GM12878 (cell line): ENCODE data around the gene TMEM53. TPM values are rescaled to one million over a fixed set of nuclear protein-coding genes. Genes with fewer than 3 reads are reported as not detected.

Experiments used
- ATF7 ChIP-seq: fragments of 450-650 bp; IDR thresholded peaks from 2 replicates; pipeline ENCODE4 v1.6.1; 2016; ENCODE audit warnings: low read depth, mild to moderate bottlenecking
- BCL3 ChIP-seq: IDR thresholded peaks from 2 replicates; pipeline ENCODE4 v1.6.1; 2011; ENCODE audit warnings: borderline replicate concordance, low read depth, mild to moderate bottlenecking, moderate library complexity, low read length; ENCODE audit not compliant: insufficient read depth, poor library complexity, severe bottlenecking
- CEBPB ChIP-seq, 2 experiments: fragments of 150-350 bp in 1 of 2; IDR thresholded peaks; 2 replicates each; pipeline ENCODE4 v1.6.1; 2012 to 2014; ENCODE audit warnings: low read depth in 2 of 2, low read length in 2 of 2, borderline replicate concordance in 1 of 2, inconsistent platforms in 1 of 2
- CHD2 ChIP-seq: IDR thresholded peaks from 2 replicates; pipeline ENCODE4 v1.6.1; 2011; ENCODE audit warnings: low read depth, low read length, improper control_type of control experiment, borderline replicate concordance
- CREB1 ChIP-seq: IDR thresholded peaks from 2 replicates; pipeline ENCODE4 v1.6.1; 2012; ENCODE audit warnings: low read depth, mild to moderate bottlenecking, inconsistent platforms
- E2F8 ChIP-seq: fragments of 450-650 bp; IDR thresholded peaks from 2 replicates; pipeline ENCODE4 v1.6.1; 2018; ENCODE audit warnings: mild to moderate bottlenecking, low read depth, moderate library complexity; ENCODE audit not compliant: partially characterized antibody
- EZH2 ChIP-seq: IDR thresholded peaks from 2 replicates; pipeline ENCODE4 v1.6.1; 2012; ENCODE audit warnings: low read depth, mild to moderate bottlenecking, control low read depth, inconsistent platforms, low read length, borderline replicate concordance; ENCODE audit not compliant: control insufficient read depth
- HDAC6 ChIP-seq: fragments of 200-600 bp; sonication (generic); IDR thresholded peaks from one replicate; pipeline ENCODE4 v1.8.0; 2017; ENCODE audit warnings: antibody characterized with exemption; ENCODE audit not compliant: unreplicated experiment
- IKZF1 ChIP-seq: fragments of 450-650 bp; conservative IDR thresholded peaks from 2 replicates; pipeline ENCODE4 v1.6.1; 2017; ENCODE audit warnings: antibody characterized with exemption, mild to moderate bottlenecking
- MTA2 ChIP-seq: fragments of 450-650 bp; IDR thresholded peaks from 2 replicates; pipeline ENCODE4 v1.6.1; 2016; ENCODE audit warnings: low read depth, mild to moderate bottlenecking, moderate library complexity
- NBN ChIP-seq: fragments of 450-650 bp; IDR thresholded peaks from 2 replicates; pipeline ENCODE4 v1.6.1; 2016
- NFXL1 ChIP-seq: fragments of 450-650 bp; IDR thresholded peaks from 2 replicates; pipeline ENCODE4 v1.6.1; 2017; ENCODE audit warnings: antibody characterized with exemption, mild to moderate bottlenecking, borderline replicate concordance
- NFYB ChIP-seq: IDR thresholded peaks from 2 replicates; pipeline ENCODE4 v1.6.1; 2011; ENCODE audit warnings: low read depth, mild to moderate bottlenecking, low read length, improper control_type of control experiment, moderate library complexity; ENCODE audit not compliant: insufficient read depth
- POLR2AphosphoS5 ChIP-seq: IDR thresholded peaks from 2 replicates; pipeline ENCODE4 v1.6.1; 2011; ENCODE audit warnings: mild to moderate bottlenecking, low read length, inconsistent platforms
- RAD51 ChIP-seq: fragments of 450-650 bp; IDR thresholded peaks from 2 replicates; pipeline ENCODE4 v1.6.1; 2016; ENCODE audit warnings: moderate library complexity, mild to moderate bottlenecking, inconsistent platforms
- RELA ChIP-seq: fragments of 450-650 bp; IDR thresholded peaks from 2 replicates; pipeline ENCODE4 v1.8.0; 2014; ENCODE audit warnings: borderline replicate concordance; ENCODE audit not compliant: partially characterized antibody
- REST ChIP-seq: IDR thresholded peaks from 2 replicates; pipeline ENCODE4 v1.6.1; 2012; ENCODE audit warnings: mild to moderate bottlenecking, low read depth, low read length
- RUNX3 ChIP-seq: IDR thresholded peaks from 2 replicates; pipeline ENCODE4 v1.6.1; 2012; ENCODE audit warnings: low read length, inconsistent platforms
- SMARCA5 ChIP-seq: fragments of 450-650 bp; IDR thresholded peaks from 2 replicates; pipeline ENCODE4 v1.6.1; 2017; ENCODE audit warnings: mild to moderate bottlenecking
- SMC3 ChIP-seq: IDR thresholded peaks from 2 replicates; pipeline ENCODE4 v1.6.1; 2011; ENCODE audit warnings: low read length, improper control_type of control experiment, borderline replicate concordance
- TBL1XR1 ChIP-seq: IDR thresholded peaks from 2 replicates; pipeline ENCODE4 v1.6.1; 2012; ENCODE audit warnings: low read depth, low read length, improper control_type of control experiment
- TCF3 ChIP-seq: IDR thresholded peaks from 2 replicates; pipeline ENCODE4 v1.6.1; 2012; ENCODE audit warnings: low read depth, mild to moderate bottlenecking, low read length, borderline replicate concordance; ENCODE audit not compliant: insufficient read depth
- ZNF622 ChIP-seq: fragments of 450-650 bp; IDR thresholded peaks from 2 replicates; pipeline ENCODE4 v1.6.1; 2017; ENCODE audit warnings: mild to moderate bottlenecking, inconsistent platforms
- ZSCAN29 ChIP-seq: fragments of 450-650 bp; IDR thresholded peaks from 2 replicates; pipeline ENCODE4 v1.6.1; 2017; ENCODE audit warnings: mild to moderate bottlenecking, moderate library complexity
- polyA plus RNA-seq, 11 experiments: library from polyadenylated mRNA; depleted of rRNA in 4 of 11; unstranded in 6 of 11; stranded (reverse) in 5 of 11; fragments of >200 nt; fragmentation: Nextera tagmentation in 4 of 11; fragmentation: Illumina TruSeq in 1 of 11; extraction: Ambion mirVana in 4 of 11; extraction: Trizol in 1 of 11; gene quantifications; 1 replicate in 1 of 11; 2 replicates in 10 of 11; pipeline versions ENCODE4 v1.2.1 to v1.2.3, GENCODE V29; 2011 to 2016; ENCODE audit warnings: inconsistent platforms in 2 of 11, missing spikeins in 2 of 11, low read depth in 1 of 11
- total RNA-seq, 4 experiments: library from RNA; depleted of rRNA in 3 of 4; stranded (reverse); fragments of >200 nt in 3 of 4; fragmentation: Illumina TruSeq in 1 of 4; extraction: Trizol in 1 of 4; gene quantifications; 2 replicates each; pipeline versions ENCODE4 v1.2.1 to v1.2.3, GENCODE V29; 2013 to 2021

Gene TMEM53
- total and polyA plus RNA-seq, 10 of the 15 experiments (the other 5 are each of a cell fraction or from before 2014, with no cell fraction given) = 3.1 to 23.9 (median 11.1) TPM

GRCh38 chr1:44707959-44708831, 33.9 kb upstream of the TMEM53 start (continued):
- TF ChIP-seq E2F8 = no peak
- TF ChIP-seq MTA2 = no peak
- peak; percentile 19; the same call in 1 of the 2 replicates for TF ChIP-seq RUNX3
- TF ChIP-seq CREB1 = no peak
- no peak for TF ChIP-seq SMARCA5
- TF ChIP-seq ZNF622 = no peak
- no peak for TF ChIP-seq REST
- peak; percentile 23; the same call in 1 of the 2 replicates for TF ChIP-seq RAD51
- no peak for TF ChIP-seq BCL3
- no peak for TF ChIP-seq ATF7
- no peak for TF ChIP-seq NFXL1
- no peak for TF ChIP-seq RELA
- no peak for TF ChIP-seq TBL1XR1
- TF ChIP-seq NFYB = no peak
- TF ChIP-seq ZSCAN29 = no peak
- TF ChIP-seq HDAC6 = no peak
- TF ChIP-seq NBN = 0 out of 2 replicates have a peak, but pooled peaks have one; percentile 19
- TF ChIP-seq IKZF1 = peak; percentile 40
- no peak for TF ChIP-seq TCF3
- TF ChIP-seq CEBPB (IDR thresholded peaks at IDR 0.05; ENCODE audit: borderline replicate concordance in 1 of 2, low read depth in 2 of 2, low read length in 2 of 2) = no peak
- TF ChIP-seq SMC3 = peak; percentile 34; the same call in 1 of the 2 replicates
- TF ChIP-seq EZH2 = no peak
- TF ChIP-seq CHD2 = no peak
- no peak for TF ChIP-seq POLR2AphosphoS5
